WTC11 (cell line): ENCODE results near the gene ZNF775. TPM values are rescaled to one million over a fixed set of nuclear protein-coding genes. Genes with fewer than 3 reads are reported as not detected.

Source experiments
- ATAC-seq: fragments of 200-7000 bp; cut with Tn5 transposase; 2 replicates; pipeline ENCODE4 v1.10.0; 2021; ENCODE audit warnings: mild to moderate bottlenecking, moderate library complexity
- CTCF ChIA-PET: fragments of 300-600 bp; sonication (Branson Sonifier 250); formaldehyde crosslinking; loops from one replicate; lab custom pipeline; 2021; ENCODE audit warnings: antibody characterized with exemption; lab: Charles Lee
- POLR2A ChIA-PET: fragments of 350-600 bp; sonication (Branson Sonifier 250); formaldehyde crosslinking; loops from one replicate; lab custom pipeline; 2021; ENCODE audit warnings: antibody characterized with exemption; lab: Charles Lee
- DNase-seq: peaks from one replicate; pipeline ENCODE4 v3.0.0; 2021; ENCODE audit warnings: low spot score
- H3K27ac Mint-ChIP-seq: 2 replicates; pipeline ENCODE4 v1.8.0; 2021; ENCODE audit warnings: mixed read lengths
- H3K27me3 Mint-ChIP-seq: 2 replicates; pipeline ENCODE4 v1.8.0; 2021; ENCODE audit warnings: low read depth, mild to moderate bottlenecking, moderate library complexity, mixed read lengths
- H3K36me3 Mint-ChIP-seq: 2 replicates; pipeline ENCODE4 v1.8.0; 2021; ENCODE audit warnings: mixed read lengths
- H3K4me1 Mint-ChIP-seq: 2 replicates; pipeline ENCODE4 v1.8.0; 2022; ENCODE audit warnings: mixed read lengths
- H3K4me3 Mint-ChIP-seq: 2 replicates; pipeline ENCODE4 v1.8.0; 2021; ENCODE audit warnings: mild to moderate bottlenecking, moderate library complexity, mixed read lengths
- H3K9me3 Mint-ChIP-seq: 2 replicates; pipeline ENCODE4 v1.8.0; 2021; ENCODE audit warnings: mixed read lengths
- ATF1 ChIP-seq: sonication (generic); formaldehyde crosslinking; IDR thresholded peaks from 2 replicates; pipeline ENCODE4 v1.8.1; 2023; ENCODE audit warnings: mild to moderate bottlenecking, moderate library complexity, missing genetic modification reagents
- CBFB ChIP-seq: sonication (generic); formaldehyde crosslinking; IDR thresholded peaks from 2 replicates; pipeline ENCODE4 v1.8.1; 2022; ENCODE audit warnings: mild to moderate bottlenecking, low read depth, missing genetic modification reagents
- GRHL2 ChIP-seq: fragments of 250-450 bp; sonication (Bioruptor Pico); IDR thresholded peaks from 2 replicates; pipeline ENCODE4 v1.8.0; 2022; ENCODE audit warnings: mild to moderate bottlenecking, moderate library complexity; ENCODE audit not compliant: insufficient replicate concordance, severe bottlenecking
- JAZF1 ChIP-seq: fragments of 250-450 bp; sonication (Bioruptor Pico); IDR thresholded peaks from 2 replicates; pipeline ENCODE4 v1.9.0; 2021; ENCODE audit warnings: moderate library complexity, mild to moderate bottlenecking, inconsistent platforms
- NFYB ChIP-seq: sonication (generic); formaldehyde crosslinking; conservative IDR thresholded peaks from 2 replicates; pipeline ENCODE4 v1.8.0; 2022; ENCODE audit warnings: low read depth, missing genetic modification reagents
- OVOL2 ChIP-seq: fragments of 250-450 bp; sonication (Bioruptor Pico); IDR thresholded peaks from 2 replicates; pipeline ENCODE4 v1.9.0; 2021; ENCODE audit warnings: mild to moderate bottlenecking, borderline replicate concordance
- SOX15 ChIP-seq: fragments of 250-450 bp; sonication (Bioruptor Pico); IDR thresholded peaks from 2 replicates; pipeline ENCODE4 v1.9.0; 2021; ENCODE audit warnings: mild to moderate bottlenecking
- TCF7 ChIP-seq: sonication (generic); formaldehyde crosslinking; IDR thresholded peaks from 2 replicates; pipeline ENCODE4 v1.8.0; 2022; ENCODE audit warnings: mild to moderate bottlenecking, low read depth, missing genetic modification reagents, moderate library complexity
- ZNF121 ChIP-seq: sonication (generic); formaldehyde crosslinking; IDR thresholded peaks from 2 replicates; pipeline ENCODE4 v1.8.0; 2023; ENCODE audit warnings: missing genetic modification reagents
- ZNF219 ChIP-seq: sonication (generic); formaldehyde crosslinking; IDR thresholded peaks from 2 replicates; pipeline ENCODE4 v1.8.0; 2023; ENCODE audit warnings: missing genetic modification reagents, mild to moderate bottlenecking, borderline replicate concordance
- ZNF232 ChIP-seq: sonication (generic); formaldehyde crosslinking; IDR thresholded peaks from 2 replicates; pipeline ENCODE4 v1.8.0; 2022; ENCODE audit warnings: mild to moderate bottlenecking, missing genetic modification reagents
- ZNF423 ChIP-seq: fragments of 250-450 bp; sonication (Bioruptor Pico); IDR thresholded peaks from 2 replicates; pipeline ENCODE4 v2.1.2; 2022; ENCODE audit warnings: mild to moderate bottlenecking, moderate library complexity
- total RNA-seq: library from RNA; stranded (reverse); gene quantifications from 3 replicates; pipeline ENCODE4 v1.2.3, GENCODE V29; 2021
- TF ChIP-seq, protein P1 (sequence below): sonication (generic); formaldehyde crosslinking; IDR thresholded peaks from 2 replicates; pipeline ENCODE4 v1.8.1; 2022; ENCODE audit warnings: low read depth, mild to moderate bottlenecking, moderate library complexity, missing genetic modification reagents, borderline replicate concordance
- TF ChIP-seq, protein P2 (sequence below): fragments of 200-600 bp; IDR thresholded peaks from 2 replicates; pipeline ENCODE4 v1.8.0; 2022; ENCODE audit warnings: antibody characterized with exemption
- TF ChIP-seq, protein P3 (sequence below): sonication (generic); formaldehyde crosslinking; IDR thresholded peaks from 2 replicates; pipeline ENCODE4 v1.8.0; 2023; ENCODE audit warnings: missing genetic modification reagents, mild to moderate bottlenecking, borderline replicate concordance
- TF ChIP-seq, protein P4 (sequence below): sonication (generic); formaldehyde crosslinking; IDR thresholded peaks from 2 replicates; pipeline ENCODE4 v1.8.0; 2023; ENCODE audit warnings: missing genetic modification reagents
- TF ChIP-seq, protein P5 (sequence below): sonication (generic); formaldehyde crosslinking; IDR thresholded peaks from 2 replicates; pipeline ENCODE4 v1.8.1; 2023; ENCODE audit warnings: mild to moderate bottlenecking, missing genetic modification reagents, borderline replicate concordance
- TF ChIP-seq, protein P6 (sequence below): sonication (generic); formaldehyde crosslinking; IDR thresholded peaks from 2 replicates; pipeline ENCODE4 v1.8.1; 2023; ENCODE audit warnings: mild to moderate bottlenecking, missing genetic modification reagents, moderate library complexity

ZNF775 gene
- total RNA-seq, 1 experiment from 2014 or later = 25.4 TPM

DNA sequence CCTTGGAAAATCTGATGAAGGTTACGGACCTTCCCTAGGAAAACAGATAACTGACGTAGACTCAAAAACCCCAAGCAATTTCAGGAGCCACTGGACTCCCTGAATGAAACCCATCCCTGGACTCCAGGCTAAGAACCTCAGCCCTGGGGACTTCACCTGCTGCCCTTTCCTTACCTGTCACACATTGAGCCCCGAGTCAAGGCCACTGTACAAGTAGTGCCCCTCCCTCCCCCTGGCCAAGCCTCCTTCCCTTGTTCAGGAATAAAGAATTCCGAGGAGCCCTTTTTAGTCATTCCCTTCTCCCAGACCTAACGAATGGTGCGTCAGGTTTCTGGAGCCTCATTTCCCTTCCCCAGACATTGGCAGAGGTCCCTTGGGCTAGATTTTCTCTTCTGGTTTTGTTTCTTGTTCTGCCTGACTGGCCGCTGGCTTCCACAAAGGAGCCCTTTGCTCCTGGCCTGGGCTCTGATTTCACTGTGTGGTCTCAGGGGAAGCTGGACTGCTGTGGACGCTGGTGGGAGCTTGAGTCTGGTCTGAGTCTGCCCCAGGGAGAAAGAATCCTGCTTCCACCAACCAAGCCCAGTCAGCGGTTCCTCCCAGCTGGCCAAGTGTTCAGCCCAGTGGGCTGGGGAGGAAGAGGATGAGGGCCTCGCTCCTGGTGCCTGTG is 31.7 kb downstream of the ZNF775 start (continued):
- TF ChIP-seq ZNF219 (no peak), OVOL2 (CRISPR knock-in tag) (no peak), SOX15 (CRISPR knock-in tag) (no peak)
- TF ChIP-seq, protein P1, sequence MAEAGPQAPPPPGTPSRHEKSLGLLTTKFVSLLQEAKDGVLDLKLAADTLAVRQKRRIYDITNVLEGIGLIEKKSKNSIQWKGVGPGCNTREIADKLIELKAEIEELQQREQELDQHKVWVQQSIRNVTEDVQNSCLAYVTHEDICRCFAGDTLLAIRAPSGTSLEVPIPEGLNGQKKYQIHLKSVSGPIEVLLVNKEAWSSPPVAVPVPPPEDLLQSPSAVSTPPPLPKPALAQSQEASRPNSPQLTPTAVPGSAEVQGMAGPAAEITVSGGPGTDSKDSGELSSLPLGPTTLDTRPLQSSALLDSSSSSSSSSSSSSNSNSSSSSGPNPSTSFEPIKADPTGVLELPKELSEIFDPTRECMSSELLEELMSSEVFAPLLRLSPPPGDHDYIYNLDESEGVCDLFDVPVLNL (CRISPR knock-in tag) = no peak
- TF ChIP-seq, protein P2, sequence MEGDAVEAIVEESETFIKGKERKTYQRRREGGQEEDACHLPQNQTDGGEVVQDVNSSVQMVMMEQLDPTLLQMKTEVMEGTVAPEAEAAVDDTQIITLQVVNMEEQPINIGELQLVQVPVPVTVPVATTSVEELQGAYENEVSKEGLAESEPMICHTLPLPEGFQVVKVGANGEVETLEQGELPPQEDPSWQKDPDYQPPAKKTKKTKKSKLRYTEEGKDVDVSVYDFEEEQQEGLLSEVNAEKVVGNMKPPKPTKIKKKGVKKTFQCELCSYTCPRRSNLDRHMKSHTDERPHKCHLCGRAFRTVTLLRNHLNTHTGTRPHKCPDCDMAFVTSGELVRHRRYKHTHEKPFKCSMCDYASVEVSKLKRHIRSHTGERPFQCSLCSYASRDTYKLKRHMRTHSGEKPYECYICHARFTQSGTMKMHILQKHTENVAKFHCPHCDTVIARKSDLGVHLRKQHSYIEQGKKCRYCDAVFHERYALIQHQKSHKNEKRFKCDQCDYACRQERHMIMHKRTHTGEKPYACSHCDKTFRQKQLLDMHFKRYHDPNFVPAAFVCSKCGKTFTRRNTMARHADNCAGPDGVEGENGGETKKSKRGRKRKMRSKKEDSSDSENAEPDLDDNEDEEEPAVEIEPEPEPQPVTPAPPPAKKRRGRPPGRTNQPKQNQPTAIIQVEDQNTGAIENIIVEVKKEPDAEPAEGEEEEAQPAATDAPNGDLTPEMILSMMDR = no peak

DNA sequence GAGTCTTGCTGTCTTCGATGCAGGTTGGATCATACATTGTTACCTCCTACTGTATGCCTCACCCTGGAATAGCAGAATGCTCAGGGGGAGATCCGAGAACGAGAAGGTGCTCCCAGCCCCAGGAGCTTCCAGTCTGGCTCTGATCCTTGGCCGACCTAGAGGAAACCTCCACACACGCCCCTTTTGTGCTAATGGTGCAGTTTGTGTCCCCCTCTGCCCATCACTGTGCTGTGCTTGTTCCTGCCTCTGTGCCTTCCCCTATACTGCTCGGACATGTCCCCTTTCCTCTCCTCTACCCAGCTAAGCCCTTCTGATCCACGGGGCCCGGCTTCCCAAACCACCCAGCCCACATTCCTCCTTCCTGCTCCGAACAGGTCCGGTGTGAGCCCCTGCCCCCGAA is 32.5 kb downstream of the ZNF775 start:
- ChIA-PET POLR2A (interaction anchor here (0.8 to 1.5 kb wide), 3 partner anchors 9 to 82 kb away, joined by 3 to 5 read pairs (median 3); no protein-coding TSS in a partner anchor), CTCF (interaction anchor here (0.9 to 1.2 kb wide), 2 partner anchors 10 to 56 kb away, joined by 3 to 4 read pairs; no protein-coding TSS in a partner anchor)
- DNase-seq (no peak), ATAC-seq (no peak)
- TF ChIP-seq CBFB (CRISPR knock-in tag) = no peak
- TF ChIP-seq ATF1 (CRISPR knock-in tag) = no peak
- TF ChIP-seq, protein P3, sequence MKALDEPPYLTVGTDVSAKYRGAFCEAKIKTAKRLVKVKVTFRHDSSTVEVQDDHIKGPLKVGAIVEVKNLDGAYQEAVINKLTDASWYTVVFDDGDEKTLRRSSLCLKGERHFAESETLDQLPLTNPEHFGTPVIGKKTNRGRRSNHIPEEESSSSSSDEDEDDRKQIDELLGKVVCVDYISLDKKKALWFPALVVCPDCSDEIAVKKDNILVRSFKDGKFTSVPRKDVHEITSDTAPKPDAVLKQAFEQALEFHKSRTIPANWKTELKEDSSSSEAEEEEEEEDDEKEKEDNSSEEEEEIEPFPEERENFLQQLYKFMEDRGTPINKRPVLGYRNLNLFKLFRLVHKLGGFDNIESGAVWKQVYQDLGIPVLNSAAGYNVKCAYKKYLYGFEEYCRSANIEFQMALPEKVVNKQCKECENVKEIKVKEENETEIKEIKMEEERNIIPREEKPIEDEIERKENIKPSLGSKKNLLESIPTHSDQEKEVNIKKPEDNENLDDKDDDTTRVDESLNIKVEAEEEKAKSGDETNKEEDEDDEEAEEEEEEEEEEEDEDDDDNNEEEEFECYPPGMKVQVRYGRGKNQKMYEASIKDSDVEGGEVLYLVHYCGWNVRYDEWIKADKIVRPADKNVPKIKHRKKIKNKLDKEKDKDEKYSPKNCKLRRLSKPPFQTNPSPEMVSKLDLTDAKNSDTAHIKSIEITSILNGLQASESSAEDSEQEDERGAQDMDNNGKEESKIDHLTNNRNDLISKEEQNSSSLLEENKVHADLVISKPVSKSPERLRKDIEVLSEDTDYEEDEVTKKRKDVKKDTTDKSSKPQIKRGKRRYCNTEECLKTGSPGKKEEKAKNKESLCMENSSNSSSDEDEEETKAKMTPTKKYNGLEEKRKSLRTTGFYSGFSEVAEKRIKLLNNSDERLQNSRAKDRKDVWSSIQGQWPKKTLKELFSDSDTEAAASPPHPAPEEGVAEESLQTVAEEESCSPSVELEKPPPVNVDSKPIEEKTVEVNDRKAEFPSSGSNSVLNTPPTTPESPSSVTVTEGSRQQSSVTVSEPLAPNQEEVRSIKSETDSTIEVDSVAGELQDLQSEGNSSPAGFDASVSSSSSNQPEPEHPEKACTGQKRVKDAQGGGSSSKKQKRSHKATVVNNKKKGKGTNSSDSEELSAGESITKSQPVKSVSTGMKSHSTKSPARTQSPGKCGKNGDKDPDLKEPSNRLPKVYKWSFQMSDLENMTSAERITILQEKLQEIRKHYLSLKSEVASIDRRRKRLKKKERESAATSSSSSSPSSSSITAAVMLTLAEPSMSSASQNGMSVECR (CRISPR knock-in tag) = no peak
- TF ChIP-seq, protein P4, sequence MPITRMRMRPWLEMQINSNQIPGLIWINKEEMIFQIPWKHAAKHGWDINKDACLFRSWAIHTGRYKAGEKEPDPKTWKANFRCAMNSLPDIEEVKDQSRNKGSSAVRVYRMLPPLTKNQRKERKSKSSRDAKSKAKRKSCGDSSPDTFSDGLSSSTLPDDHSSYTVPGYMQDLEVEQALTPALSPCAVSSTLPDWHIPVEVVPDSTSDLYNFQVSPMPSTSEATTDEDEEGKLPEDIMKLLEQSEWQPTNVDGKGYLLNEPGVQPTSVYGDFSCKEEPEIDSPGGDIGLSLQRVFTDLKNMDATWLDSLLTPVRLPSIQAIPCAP (CRISPR knock-in tag) = no peak
- TF ChIP-seq ZNF121 (CRISPR knock-in tag) = no peak
- TF ChIP-seq, protein P5, sequence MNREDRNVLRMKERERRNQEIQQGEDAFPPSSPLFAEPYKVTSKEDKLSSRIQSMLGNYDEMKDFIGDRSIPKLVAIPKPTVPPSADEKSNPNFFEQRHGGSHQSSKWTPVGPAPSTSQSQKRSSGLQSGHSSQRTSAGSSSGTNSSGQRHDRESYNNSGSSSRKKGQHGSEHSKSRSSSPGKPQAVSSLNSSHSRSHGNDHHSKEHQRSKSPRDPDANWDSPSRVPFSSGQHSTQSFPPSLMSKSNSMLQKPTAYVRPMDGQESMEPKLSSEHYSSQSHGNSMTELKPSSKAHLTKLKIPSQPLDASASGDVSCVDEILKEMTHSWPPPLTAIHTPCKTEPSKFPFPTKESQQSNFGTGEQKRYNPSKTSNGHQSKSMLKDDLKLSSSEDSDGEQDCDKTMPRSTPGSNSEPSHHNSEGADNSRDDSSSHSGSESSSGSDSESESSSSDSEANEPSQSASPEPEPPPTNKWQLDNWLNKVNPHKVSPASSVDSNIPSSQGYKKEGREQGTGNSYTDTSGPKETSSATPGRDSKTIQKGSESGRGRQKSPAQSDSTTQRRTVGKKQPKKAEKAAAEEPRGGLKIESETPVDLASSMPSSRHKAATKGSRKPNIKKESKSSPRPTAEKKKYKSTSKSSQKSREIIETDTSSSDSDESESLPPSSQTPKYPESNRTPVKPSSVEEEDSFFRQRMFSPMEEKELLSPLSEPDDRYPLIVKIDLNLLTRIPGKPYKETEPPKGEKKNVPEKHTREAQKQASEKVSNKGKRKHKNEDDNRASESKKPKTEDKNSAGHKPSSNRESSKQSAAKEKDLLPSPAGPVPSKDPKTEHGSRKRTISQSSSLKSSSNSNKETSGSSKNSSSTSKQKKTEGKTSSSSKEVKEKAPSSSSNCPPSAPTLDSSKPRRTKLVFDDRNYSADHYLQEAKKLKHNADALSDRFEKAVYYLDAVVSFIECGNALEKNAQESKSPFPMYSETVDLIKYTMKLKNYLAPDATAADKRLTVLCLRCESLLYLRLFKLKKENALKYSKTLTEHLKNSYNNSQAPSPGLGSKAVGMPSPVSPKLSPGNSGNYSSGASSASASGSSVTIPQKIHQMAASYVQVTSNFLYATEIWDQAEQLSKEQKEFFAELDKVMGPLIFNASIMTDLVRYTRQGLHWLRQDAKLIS = no peak
- TF ChIP-seq, protein P6, sequence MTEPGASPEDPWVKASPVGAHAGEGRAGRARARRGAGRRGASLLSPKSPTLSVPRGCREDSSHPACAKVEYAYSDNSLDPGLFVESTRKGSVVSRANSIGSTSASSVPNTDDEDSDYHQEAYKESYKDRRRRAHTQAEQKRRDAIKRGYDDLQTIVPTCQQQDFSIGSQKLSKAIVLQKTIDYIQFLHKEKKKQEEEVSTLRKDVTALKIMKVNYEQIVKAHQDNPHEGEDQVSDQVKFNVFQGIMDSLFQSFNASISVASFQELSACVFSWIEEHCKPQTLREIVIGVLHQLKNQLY (CRISPR knock-in tag) = no peak
- no peak for TF ChIP-seq GRHL2 (CRISPR knock-in tag)
- no peak for TF ChIP-seq JAZF1 (CRISPR knock-in tag)
- TF ChIP-seq ZNF232 (CRISPR knock-in tag) = no peak
- TF ChIP-seq ZNF423 (CRISPR knock-in tag) = no peak
- no peak for TF ChIP-seq TCF7 (CRISPR knock-in tag)
- TF ChIP-seq, protein P2 = no peak
- TF ChIP-seq NFYB = no peak
- H3K4me3 Mint-ChIP-seq = no peak overlapping the region
- H3K27me3 Mint-ChIP-seq = no peaks in the 10 kb centered on the region; the same call in 1 of the 2 replicates
- H3K9me3 Mint-ChIP-seq = no peaks in the 10 kb centered on the region
- peak overlapping the region; percentile 76; the same call in 1 of the 2 replicates for H3K27ac Mint-ChIP-seq
- H3K36me3 Mint-ChIP-seq = peaks cover 6% of the 10 kb centered on the region
- H3K4me1 Mint-ChIP-seq = peaks cover 15% of the 10 kb centered on the region
